COLO668 (cell line): ENCODE results near the gene LRCH2.
"Not testable (repeated sequence)": the region's sequence is repeated elsewhere in the genome, so short reads cannot be mapped to it uniquely, and the experiment has no call there.

Experiments used
- DNase-seq: peaks from one replicate; lab custom pipeline; 2025; ENCODE audit not compliant: unreplicated experiment; lab: John Stamatoyannopoulos, UW

Gene LRCH2

GRCh38 chrX:115233497-115234455 lies at the start of gene LRCH2:
TSS of gene LRCH2 (minus strand) at chrX:115234096. CDS start at chrX:115234041, 55 bp downstream.
- DNase-seq = no peak

GRCh38 chrX:115269051-115269683 lies 35.3 kb upstream of the LRCH2 start:
- no peak for DNase-seq

GRCh38 chrX:115268421-115268820 lies 34.5 kb upstream of the LRCH2 start:
- DNase-seq = no peak

GRCh38 chrX:115266300-115266699 lies 32.4 kb upstream of the LRCH2 start:
- no peak for DNase-seq

GRCh38 chrX:115264009-115264408 lies 30.1 kb upstream of the LRCH2 start:
- no peak for DNase-seq

GRCh38 chrX:115261148-115261547 lies 27.3 kb upstream of the LRCH2 start:
- DNase-seq = no peak

GRCh38 chrX:115260330-115260729 lies 26.4 kb upstream of the LRCH2 start:
- no peak for DNase-seq

GRCh38 chrX:115259238-115259875 lies 25.5 kb upstream of the LRCH2 start:
- no peak for DNase-seq

- no peak for DNase-seq
Measured at GRCh38 chrX:115257711-115258110, 23.8 kb upstream of the LRCH2 start.

GRCh38 chrX:115255003-115255402 lies 21.1 kb upstream of the LRCH2 start:
- DNase-seq = no peak

- no peak for DNase-seq
Measured at GRCh38 chrX:115251458-115252233, 17.8 kb upstream of the LRCH2 start.

- no peak for DNase-seq
Measured at GRCh38 chrX:115237056-115237455, 3.2 kb upstream of the LRCH2 start.

- no peak for DNase-seq
Measured at GRCh38 chrX:115236560-115236959, 2.7 kb upstream of the LRCH2 start.

- DNase-seq = no peak
Measured at GRCh38 chrX:115234461-115234860, 565 bp upstream of the LRCH2 start.

- DNase-seq = no peak
Measured at GRCh38 chrX:115232933-115233496, 881 bp downstream of the LRCH2 start.

- DNase-seq = no peak
Measured at GRCh38 chrX:115229337-115230003, 4.4 kb downstream of the LRCH2 start.

- no peak for DNase-seq
Measured at GRCh38 chrX:115226929-115227328, 7.0 kb downstream of the LRCH2 start.

GRCh38 chrX:115217346-115217745 lies 16.6 kb downstream of the LRCH2 start:
- DNase-seq = not testable (repeated sequence)

- no peak for DNase-seq
Measured at GRCh38 chrX:115214605-115215004, 19.3 kb downstream of the LRCH2 start.

GRCh38 chrX:115214151-115214550 lies 19.7 kb downstream of the LRCH2 start:
- DNase-seq = no peak
